ENCODE measurements around the gene TLX2. TPM values are rescaled to one million over a fixed set of nuclear protein-coding genes. Genes with fewer than 3 reads are reported as not detected.

The TLX2 gene
- total and polyA plus RNA-seq, 7 donors, result 1.0 to 2.5 (median 1.6) TPM; not detected in 2

DNA sequence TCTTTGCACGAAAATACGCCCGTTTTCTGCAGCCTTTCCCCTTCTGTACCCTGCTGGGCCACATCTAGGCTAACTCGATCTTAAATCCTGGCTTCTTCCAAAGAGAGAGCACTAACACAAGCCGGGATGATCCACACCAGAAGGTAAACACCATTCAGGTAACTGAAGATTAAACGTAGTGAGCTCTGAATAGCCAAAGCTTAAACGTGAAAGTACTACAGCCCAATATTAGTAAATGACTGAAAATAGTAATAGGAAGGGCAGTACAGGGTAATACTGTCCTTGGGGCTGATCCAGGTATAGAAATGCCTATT is 41.3 kb upstream of the TLX2 start:
- DNase-seq, result no peak
- Histone ChIP-seq H3K27ac (peak overlapping the region; percentile 85 to 92 (median 88)), H3K4me1 (peaks cover 0 to 23% (median 21%) of the 10 kb centered on the region in 4 donors), H3K27me3 (no peaks in the 10 kb centered on the region), H3K36me3 (peaks cover 0 to 34% (median 19%) of the 10 kb centered on the region in 4 donors), H3K4me3 (peak overlapping the region; percentile 43 to 71 (median 64)), H3K9me3 (no peaks in the 10 kb centered on the region)
- intact Hi-C loops (cut with DNase I), result loop anchor here (10.0 kb wide), 2 partner anchors 548 to 648 kb away; partner anchors contain the start of genes DGUOK and STAMBP
- WGBS, 2 donors, result 3 to 9% methylated on average over 7 of the region's 7 CpGs
- TF ChIP-seq, protein P1, sequence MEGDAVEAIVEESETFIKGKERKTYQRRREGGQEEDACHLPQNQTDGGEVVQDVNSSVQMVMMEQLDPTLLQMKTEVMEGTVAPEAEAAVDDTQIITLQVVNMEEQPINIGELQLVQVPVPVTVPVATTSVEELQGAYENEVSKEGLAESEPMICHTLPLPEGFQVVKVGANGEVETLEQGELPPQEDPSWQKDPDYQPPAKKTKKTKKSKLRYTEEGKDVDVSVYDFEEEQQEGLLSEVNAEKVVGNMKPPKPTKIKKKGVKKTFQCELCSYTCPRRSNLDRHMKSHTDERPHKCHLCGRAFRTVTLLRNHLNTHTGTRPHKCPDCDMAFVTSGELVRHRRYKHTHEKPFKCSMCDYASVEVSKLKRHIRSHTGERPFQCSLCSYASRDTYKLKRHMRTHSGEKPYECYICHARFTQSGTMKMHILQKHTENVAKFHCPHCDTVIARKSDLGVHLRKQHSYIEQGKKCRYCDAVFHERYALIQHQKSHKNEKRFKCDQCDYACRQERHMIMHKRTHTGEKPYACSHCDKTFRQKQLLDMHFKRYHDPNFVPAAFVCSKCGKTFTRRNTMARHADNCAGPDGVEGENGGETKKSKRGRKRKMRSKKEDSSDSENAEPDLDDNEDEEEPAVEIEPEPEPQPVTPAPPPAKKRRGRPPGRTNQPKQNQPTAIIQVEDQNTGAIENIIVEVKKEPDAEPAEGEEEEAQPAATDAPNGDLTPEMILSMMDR (IDR thresholded peaks at IDR 0.05), result no peak
- TF ChIP-seq EP300 (IDR thresholded peaks at IDR 0.05), result no peak
- no peak for TF ChIP-seq POLR2A (IDR thresholded peaks at IDR 0.05)
- no peak for TF ChIP-seq POLR2AphosphoS5 (IDR thresholded peaks at IDR 0.05)

DNA sequence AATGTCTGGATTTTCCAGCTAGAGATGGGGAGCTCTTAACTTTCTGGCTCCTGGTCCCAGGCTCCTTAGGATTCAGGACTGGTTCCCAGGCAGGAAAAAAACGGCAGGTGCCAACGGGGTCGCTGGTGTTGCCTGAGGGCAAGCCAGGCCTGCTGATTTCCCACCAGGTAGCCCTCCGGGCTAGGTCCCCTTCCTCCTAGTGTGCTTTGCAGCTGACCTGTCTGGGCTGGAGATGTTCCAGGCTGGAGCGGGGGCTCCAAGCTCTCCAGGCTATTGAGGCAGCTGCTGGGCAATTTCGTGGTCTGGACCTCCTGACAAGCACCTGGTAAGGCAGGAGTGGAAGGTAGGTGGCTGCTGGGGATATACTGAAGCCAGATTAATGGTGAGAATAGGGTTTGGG is 39.8 kb upstream of the TLX2 start:
- H3K9me3 ChIP-seq, result no peaks in the 10 kb centered on the region
- H3K27ac ChIP-seq, result no peak overlapping the region
- peaks cover 0 to 23% (median 21%) of the 10 kb centered on the region in 4 donors for H3K4me1 ChIP-seq
- TF ChIP-seq EP300 (IDR thresholded peaks at IDR 0.05) (no peak), POLR2A (IDR thresholded peaks at IDR 0.05) (no peak)
- TF ChIP-seq, protein P1 (IDR thresholded peaks at IDR 0.05), result no peak
- no peak overlapping the region for H3K4me3 ChIP-seq
- intact Hi-C loops (cut with DNase I), result loop anchor here (10.0 kb wide), 2 partner anchors 550 to 650 kb away; partner anchors contain the start of genes DGUOK and STAMBP
- peaks cover 0 to 50% (median 19%) of the 10 kb centered on the region in 4 donors for H3K36me3 ChIP-seq
- 93 to 95% methylated on average over 6 of the region's 6 CpGs for WGBS, 2 donors
- no peak for DNase-seq
- H3K27me3 ChIP-seq, result no peaks in the 10 kb centered on the region

DNA sequence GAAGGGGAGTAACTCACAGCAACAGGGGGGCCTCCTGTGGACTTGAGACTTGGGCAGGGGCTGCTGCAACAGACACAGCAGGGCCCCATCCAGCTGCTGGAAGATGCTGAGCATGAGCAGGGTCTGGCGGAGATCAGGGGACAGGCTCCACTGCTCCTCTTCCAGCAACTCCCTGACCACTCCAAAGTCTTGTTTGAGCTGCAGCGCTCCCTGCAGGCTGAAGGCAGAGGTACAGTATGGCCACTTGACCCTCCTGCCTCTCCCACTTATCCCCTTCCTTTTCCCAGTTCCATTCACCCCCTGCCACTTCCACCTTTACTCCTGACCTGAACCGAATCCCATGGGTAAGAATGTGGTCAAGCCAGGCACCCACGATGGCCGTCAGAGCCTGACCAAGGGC is 39.4 kb upstream of the TLX2 start:
- 90 to 96% methylated on average over 5 of the region's 5 CpGs for WGBS, 2 donors

DNA sequence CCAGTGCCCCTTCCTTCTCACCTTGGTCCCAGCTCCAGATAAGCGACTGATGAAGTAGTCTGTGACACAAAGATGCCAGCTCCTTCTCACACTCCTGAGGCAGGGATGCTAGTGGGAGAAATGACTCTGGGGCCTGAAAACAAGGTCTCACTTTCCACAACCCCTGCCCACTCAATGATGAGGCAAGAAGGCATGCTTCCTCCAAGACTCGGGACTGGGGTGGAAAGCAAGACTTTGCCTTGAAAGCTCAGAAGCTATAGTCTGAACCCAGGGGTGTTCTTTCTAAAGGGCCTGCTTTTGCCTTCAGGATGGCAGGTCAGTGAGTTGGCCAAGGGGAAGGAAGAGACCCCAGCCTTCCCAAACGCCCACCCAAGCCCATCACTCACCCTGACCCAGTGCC is 32.8 kb upstream of the TLX2 start:
- whole genome bisulfite sequencing, 2 donors, result 52 to 77% methylated on average over 3 of the region's 3 CpGs
- H3K27me3 ChIP-seq, result no peaks in the 10 kb centered on the region
- peak overlapping the region; percentile 87 to 92 (median 90) for H3K27ac ChIP-seq
- H3K4me1 ChIP-seq, result peaks cover 0 to 33% (median 28%) of the 10 kb centered on the region in 4 donors
- intact Hi-C loops (cut with DNase I), result no loop called here
- peak overlapping the region; percentile 62 to 79 (median 76) for H3K4me3 ChIP-seq
- no peak for DNase-seq
- peaks cover 0 to 56% (median 9%) of the 10 kb centered on the region in 4 donors for H3K36me3 ChIP-seq
- no peaks in the 10 kb centered on the region for H3K9me3 ChIP-seq
- TF ChIP-seq, protein P1 (IDR thresholded peaks at IDR 0.05), result no peak
- TF ChIP-seq EP300 (IDR thresholded peaks at IDR 0.05) (no peak), POLR2A (IDR thresholded peaks at IDR 0.05) (no peak), POLR2AphosphoS5 (IDR thresholded peaks at IDR 0.05) (no peak)

More for the DNA sequence above, 39.4 kb upstream of the TLX2 start:
- H3K27me3 ChIP-seq, result no peaks in the 10 kb centered on the region
- no peak overlapping the region for H3K4me3 ChIP-seq
- intact Hi-C loops (cut with DNase I), result loop anchor here (10.0 kb wide), 2 partner anchors 550 to 650 kb away; partner anchors contain the start of genes DGUOK and STAMBP
- peaks cover 0 to 23% (median 21%) of the 10 kb centered on the region in 4 donors for H3K4me1 ChIP-seq
- H3K9me3 ChIP-seq, result no peaks in the 10 kb centered on the region
- DNase-seq, result no peak
- TF ChIP-seq EP300 (IDR thresholded peaks at IDR 0.05) (no peak), POLR2A (IDR thresholded peaks at IDR 0.05) (no peak)
- H3K36me3 ChIP-seq, result peaks cover 0 to 54% (median 19%) of the 10 kb centered on the region in 4 donors
- H3K27ac ChIP-seq, result no peak overlapping the region

DNA sequence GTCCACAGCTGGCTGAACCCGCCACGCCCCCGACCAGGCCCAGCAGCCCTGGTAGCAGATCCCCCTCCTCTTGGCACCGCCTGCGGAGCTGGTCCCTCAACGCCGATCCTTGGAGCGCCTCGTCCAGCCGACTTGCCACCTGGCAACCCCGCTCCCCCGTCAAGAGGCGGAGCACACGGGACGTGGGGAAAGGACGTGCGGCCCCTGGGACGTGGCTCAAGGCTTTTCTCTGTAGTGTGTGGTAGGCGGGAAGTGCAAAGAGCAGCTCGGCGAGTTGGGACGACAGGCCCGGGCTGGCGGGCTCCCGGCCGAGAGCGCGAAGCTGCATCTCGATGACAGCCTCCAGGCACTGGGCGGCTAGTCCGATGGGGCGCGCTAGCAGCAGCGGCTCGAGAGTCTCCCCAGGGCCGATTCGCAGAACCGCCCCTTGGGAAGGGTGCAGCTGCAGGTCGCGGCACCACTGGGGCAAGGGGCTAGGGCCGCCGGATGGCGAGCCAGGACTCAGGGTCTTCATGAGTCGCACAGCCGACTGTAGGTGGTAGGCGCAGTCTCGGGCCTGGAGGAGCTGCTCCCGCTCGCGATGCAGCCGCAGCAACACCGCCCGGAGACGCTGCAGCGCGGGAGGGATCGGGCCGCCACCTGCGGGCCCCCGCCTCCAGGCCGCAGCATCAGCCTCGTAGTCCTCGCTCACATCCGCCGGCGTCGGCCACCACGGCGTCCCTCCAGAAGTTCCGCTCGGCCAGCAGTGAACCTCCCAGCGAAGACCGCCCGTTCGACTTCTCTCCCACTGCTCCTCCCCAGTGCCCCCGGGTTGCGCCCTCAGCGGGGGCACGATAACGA is 32.1 kb upstream of the TLX2 start:
- H3K4me3 ChIP-seq, result peak overlapping the region; percentile 62 to 79 (median 76)
- intact Hi-C loops (cut with DNase I), result loop anchor here (1.0 to 2.0 kb wide), 2 partner anchors 27 to 73 kb away; partner anchors contain the start of genes DOK1 and INO80B
- 1 to 2% methylated on average over 80 of the region's 80 CpGs for WGBS, 2 donors
- TF ChIP-seq POLR2A (IDR thresholded peaks at IDR 0.05) (no peak), EP300 (IDR thresholded peaks at IDR 0.05) (no peak), POLR2AphosphoS5 (IDR thresholded peaks at IDR 0.05) (no peak)
- TF ChIP-seq, protein P1 (IDR thresholded peaks at IDR 0.05), result no peak
- DNase-seq, result no peak
- H3K27ac ChIP-seq, result peak overlapping the region; percentile 87 to 92 (median 90)
- no peaks in the 10 kb centered on the region for H3K9me3 ChIP-seq
- H3K27me3 ChIP-seq, result no peaks in the 10 kb centered on the region
- peaks cover 0 to 33% (median 28%) of the 10 kb centered on the region in 4 donors for H3K4me1 ChIP-seq
- peaks cover 0 to 58% (median 8%) of the 10 kb centered on the region in 4 donors for H3K36me3 ChIP-seq

All from sigmoid colon (tissue), 7 donors.